Measurements from ENCODE around the gene RNF14. TPM values are rescaled to one million over a fixed set of nuclear protein-coding genes. Genes with fewer than 3 reads are reported as not detected.

The RNF14 gene
- total RNA-seq, 1 experiment from 2014 or later: 20.1 TPM

GRCh38 chr5:141951332-141951781 lies 17.5 kb upstream of the RNF14 start:
- H2BK120ac ChIP-seq (ENCODE audit: low read depth, low read length, poor library complexity, severe bottlenecking): no peak overlapping the region
- no peak overlapping the region for H2BK12ac ChIP-seq (ENCODE audit: insufficient read length, low read depth, low read length)
- H3K23me2 ChIP-seq (ENCODE audit: insufficient read length, low read depth, low read length, poor library complexity, severe bottlenecking): no peaks in the 10 kb centered on the region
- TF ChIP-seq CTCF (conservative IDR thresholded peaks at IDR 0.05): peak; percentile 76
- H3K27ac ChIP-seq (ENCODE audit: insufficient read length, low read depth, low read length): no peak overlapping the region
- H4K91ac ChIP-seq (ENCODE audit: insufficient read length, low read depth, low read length): no peak overlapping the region
- H3K14ac ChIP-seq (ENCODE audit: insufficient read depth, low read length): no peak overlapping the region
- H3T11ph ChIP-seq (ENCODE audit: low read length): no peak overlapping the region
- no peaks in the 10 kb centered on the region for H3K79me2 ChIP-seq (ENCODE audit: insufficient read depth, low read length)
- H3K79me1 ChIP-seq (ENCODE audit: insufficient read depth, low read depth, low read length, poor library complexity, severe bottlenecking): no peaks in the 10 kb centered on the region
- H2BK15ac ChIP-seq (ENCODE audit: low read depth, low read length): no peak overlapping the region; the same call in 1 of the 2 replicates
- peak; percentile 86 for DNase-seq
- H3K4me1 Mint-ChIP-seq: peaks cover 13 to 14% of the 10 kb centered on the region in 2 experiments
- no peak overlapping the region for H2BK5ac ChIP-seq (ENCODE audit: insufficient read length, low read length)
- H3K18ac ChIP-seq (ENCODE audit: insufficient read length, low read depth, low read length): no peak overlapping the region
- no peaks in the 10 kb centered on the region for H3K27me3 ChIP-seq (ENCODE audit: insufficient read depth, low read length)
- H4K5ac ChIP-seq (ENCODE audit: insufficient read length, low read depth, low read length): no peak overlapping the region
- WGBS (ENCODE audit: extremely low coverage, insufficient read length, low lambda C conversion rate): no CpG with 5 or more reads among the region's 9 CpGs
- no peaks in the 10 kb centered on the region for H3K36me3 Mint-ChIP-seq (ENCODE audit: insufficient read depth in 1 of 3, low read depth in 3 of 3)
- no peaks in the 10 kb centered on the region; a peak in 1 of 5 replicates for H3K9me3 Mint-ChIP-seq
- no peaks in the 10 kb centered on the region for H4K20me1 ChIP-seq (ENCODE audit: control insufficient read depth, insufficient read depth, insufficient read length)
- H3K23ac ChIP-seq (ENCODE audit: insufficient read length, low read depth, low read length): no peak overlapping the region
- peaks cover 3% of the 10 kb centered on the region; the same call in 1 of the 2 replicates for H3K27me3 Mint-ChIP-seq (ENCODE audit: low read depth)
- H3K4me1 ChIP-seq (ENCODE audit: insufficient read depth, low read length): no peaks in the 10 kb centered on the region; the same call in 1 of the 2 replicates
- H3K4me2 ChIP-seq (ENCODE audit: insufficient read depth, insufficient read length, low read length): no peak overlapping the region
- H4K8ac ChIP-seq (replicated peaks; ENCODE audit: insufficient read length, low read depth, low read length): no peak overlapping the region
- no peak overlapping the region for H3K9ac ChIP-seq (ENCODE audit: extremely low read depth, insufficient read length, low read length)
- H3K56ac ChIP-seq (ENCODE audit: insufficient read length, low read depth, low read length): no peak overlapping the region
- H3K27ac Mint-ChIP-seq: no peak overlapping the region; a peak in 1 of 7 replicates
- H3K9me3 ChIP-seq (ENCODE audit: control insufficient read depth, low read depth, low read length): no peaks in the 10 kb centered on the region
- no peak overlapping the region for H3K4ac ChIP-seq (ENCODE audit: low read depth, low read length)
- no peak overlapping the region for H2BK20ac ChIP-seq (ENCODE audit: low read depth, low read length, poor library complexity, severe bottlenecking)
- H2AK5ac ChIP-seq (ENCODE audit: insufficient read length, low read length): no peak overlapping the region
- no peak overlapping the region for H3K4me3 Mint-ChIP-seq
- no peak overlapping the region for H2AFZ ChIP-seq (ENCODE audit: low read length)
